Liver (tissue), 9 donors: ENCODE results near the gene VPS39. TPM values are rescaled to one million over a fixed set of nuclear protein-coding genes. Genes with fewer than 3 reads are reported as not detected.

Experiments used
- DNase-seq: peaks from one replicate; pipeline ENCODE4 v3.0.0-alpha.2; 2017; ENCODE audit warnings: low spot score
- H3K27ac ChIP-seq, 2 donors: one replicate each; pipeline ENCODE4 v1.7.0; 2013; ENCODE audit warnings: inconsistent platforms in 2 of 2, low read length in 2 of 2, control low read depth in 1 of 2, low read depth in 1 of 2, mild to moderate bottlenecking in 1 of 2
- H3K27me3 ChIP-seq, 4 donors: one replicate each; pipeline versions ENCODE4 v1.6.1 to v1.7.0; 2013; ENCODE audit warnings: low read length in 3 of 4, inconsistent platforms in 1 of 4, mild to moderate bottlenecking in 1 of 4, moderate library complexity in 1 of 4; ENCODE audit not compliant: control insufficient read depth in 4 of 4, insufficient read depth in 4 of 4
- H3K36me3 ChIP-seq, 4 donors: one replicate each; pipeline versions ENCODE4 v1.6.1 to v1.7.0; 2013; ENCODE audit warnings: low read length in 3 of 4, mild to moderate bottlenecking in 3 of 4, low read depth in 1 of 4, moderate library complexity in 1 of 4; ENCODE audit not compliant: control insufficient read depth in 4 of 4, insufficient read depth in 3 of 4
- H3K4me1 ChIP-seq, 4 donors: one replicate each; pipeline versions ENCODE4 v1.6.1 to v1.7.0; 2013; ENCODE audit warnings: low read length in 3 of 4, mild to moderate bottlenecking in 3 of 4, moderate library complexity in 1 of 4; ENCODE audit not compliant: control insufficient read depth in 4 of 4, insufficient read depth in 4 of 4
- H3K4me3 ChIP-seq, 3 donors: one replicate each; pipeline versions ENCODE4 v1.6.1 to v1.7.0; 2013; ENCODE audit warnings: low read length in 3 of 3, control low read depth in 1 of 3, low read depth in 1 of 3, mild to moderate bottlenecking in 1 of 3
- H3K9ac ChIP-seq, 2 donors: one replicate each; pipeline ENCODE4 v1.7.0; 2013; ENCODE audit warnings: low read length in 2 of 2, mild to moderate bottlenecking in 2 of 2, moderate library complexity in 2 of 2, control low read depth in 1 of 2, low read depth in 1 of 2
- H3K9me3 ChIP-seq, 4 donors: one replicate each; pipeline versions ENCODE4 v1.6.1 to v1.7.0; 2013; ENCODE audit warnings: low read length in 3 of 4; ENCODE audit not compliant: control insufficient read depth in 4 of 4
- EGR1 ChIP-seq, 2 donors: IDR thresholded peaks; 2 replicates each; pipeline ENCODE4 v1.6.1; 2016 to 2018; ENCODE audit warnings: antibody characterized with exemption in 2 of 2, low read depth in 2 of 2
- FOXA1 ChIP-seq: IDR thresholded peaks from 2 replicates; pipeline ENCODE4 v1.6.1; 2016; ENCODE audit warnings: antibody characterized with exemption
- FOXA2 ChIP-seq: IDR thresholded peaks from 2 replicates; pipeline ENCODE4 v1.6.1; 2016; ENCODE audit warnings: antibody characterized with exemption
- GABPA ChIP-seq, 2 donors: IDR thresholded peaks in 1 of 2; conservative IDR thresholded peaks in 1 of 2; 2 replicates each; pipeline ENCODE4 v1.6.1; 2016; ENCODE audit warnings: antibody characterized with exemption in 2 of 2, mild to moderate bottlenecking in 1 of 2, moderate library complexity in 1 of 2
- HNF4A ChIP-seq, 2 donors: conservative IDR thresholded peaks; 2 replicates each; pipeline ENCODE4 v1.6.1; 2016; ENCODE audit warnings: antibody characterized with exemption in 2 of 2, mild to moderate bottlenecking in 2 of 2
- HNF4G ChIP-seq: IDR thresholded peaks from 2 replicates; pipeline ENCODE4 v1.6.1; 2016; ENCODE audit warnings: antibody characterized with exemption
- JUND ChIP-seq, 2 donors: IDR thresholded peaks; 2 replicates each; pipeline ENCODE4 v1.6.1; 2016; ENCODE audit warnings: antibody characterized with exemption in 2 of 2
- NR2F2 ChIP-seq: IDR thresholded peaks from 2 replicates; pipeline ENCODE4 v1.6.1; 2016; ENCODE audit warnings: antibody characterized with exemption
- RAD21 ChIP-seq, 2 donors: IDR thresholded peaks; 2 replicates each; pipeline ENCODE4 v1.6.1; 2016; ENCODE audit warnings: antibody characterized with exemption in 2 of 2, mild to moderate bottlenecking in 2 of 2
- RXRA ChIP-seq, 2 donors: IDR thresholded peaks; 2 replicates each; pipeline ENCODE4 v1.6.1; 2017 to 2018; ENCODE audit warnings: antibody characterized with exemption in 2 of 2, mild to moderate bottlenecking in 1 of 2
- SP1 ChIP-seq: IDR thresholded peaks from 2 replicates; pipeline ENCODE4 v1.6.1; 2018; ENCODE audit warnings: antibody characterized with exemption, mild to moderate bottlenecking
- YY1 ChIP-seq: IDR thresholded peaks from 2 replicates; pipeline ENCODE4 v1.6.1; 2016; ENCODE audit warnings: antibody characterized with exemption, mild to moderate bottlenecking
- WGBS: extraction: QIAGEN DNeasy Blood & Tissue Kit; methylation state at CpG from one replicate; pipeline ENCODE4 v1.1.7; 2013; 5-methylcytosine and 5-hydroxymethylcytosine counted together
- polyA plus RNA-seq, 2 donors: library from polyadenylated mRNA; stranded (reverse) in 1 of 2; unstranded in 1 of 2; fragments of 200-250 nt in 1 of 2; fragments of >200 nt in 1 of 2; fragmentation: Nextera tagmentation in 1 of 2; extraction: Ambion mirVana in 1 of 2; gene quantifications; one replicate each; pipeline versions ENCODE4 v1.2.1 to v1.2.3, GENCODE V29; 2013 to 2015
- total RNA-seq, 2 donors: library from RNA; depleted of rRNA; stranded (reverse); fragments of >200 nt; gene quantifications; one replicate each; pipeline ENCODE4 v1.2.3, GENCODE V29; 2014
- TF ChIP-seq, protein P1 (sequence below): fragments of 150-350 bp; IDR thresholded peaks from 2 replicates; pipeline ENCODE4 v1.5.1; 2017; ENCODE audit warnings: improper control_type of control experiment, low read depth, low read length; ENCODE audit not compliant: missing input control
- TF ChIP-seq, protein P2 (sequence below): IDR thresholded peaks from 2 replicates; pipeline ENCODE4 v1.6.1; 2016; ENCODE audit warnings: antibody characterized with exemption
- TF ChIP-seq, protein P3 (sequence below): IDR thresholded peaks from 2 replicates; pipeline ENCODE4 v1.6.1; 2016; ENCODE audit warnings: antibody characterized with exemption
- TF ChIP-seq, protein P4 (sequence below): IDR thresholded peaks from 2 replicates; pipeline ENCODE4 v1.6.1; 2016; ENCODE audit warnings: antibody characterized with exemption
- TF ChIP-seq, protein P5 (sequence below): IDR thresholded peaks from 2 replicates; pipeline ENCODE4 v1.6.1; 2016; ENCODE audit warnings: antibody characterized with exemption, mild to moderate bottlenecking
- donor health status: healthy.
- donor health status: healthy.
- donor health status: healthy.
- donor health status: healthy.
- donor health status: healthy.

The VPS39 gene
- total and polyA plus RNA-seq, 4 donors: 11.1 to 41.2 (median 16.8) TPM

DNA sequence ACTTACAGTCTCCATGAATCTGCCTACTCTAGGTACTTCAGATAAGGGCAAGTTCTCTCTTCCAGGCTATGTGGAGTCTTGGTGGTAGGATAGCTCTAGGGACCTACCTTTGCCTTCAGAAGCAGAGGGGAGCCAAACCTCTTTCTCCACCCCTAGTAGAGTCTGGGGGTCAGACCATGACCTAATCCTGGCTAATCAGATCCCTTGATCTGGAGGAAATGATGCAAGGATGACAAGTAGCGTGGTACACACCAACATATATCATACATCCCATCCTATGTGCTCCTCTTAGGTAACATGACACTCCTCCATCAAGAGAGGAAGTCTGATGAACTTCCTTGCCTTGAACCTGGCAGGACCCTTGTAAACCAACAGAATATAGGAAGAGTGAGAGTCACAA, 36.3 kb downstream of the VPS39 start:
- Histone ChIP-seq H3K27ac (no peak overlapping the region), H3K4me1 (no peaks in the 10 kb centered on the region), H3K36me3 (peaks cover 19 to 58% (median 50%) of the 10 kb centered on the region in 4 donors), H3K27me3 (no peaks in the 10 kb centered on the region), H3K4me3 (no peak overlapping the region), H3K9me3 (no peaks in the 10 kb centered on the region), H3K9ac (no peak overlapping the region)
- no peak for TF ChIP-seq RXRA (IDR thresholded peaks at IDR 0.05)
- TF ChIP-seq, protein P1, sequence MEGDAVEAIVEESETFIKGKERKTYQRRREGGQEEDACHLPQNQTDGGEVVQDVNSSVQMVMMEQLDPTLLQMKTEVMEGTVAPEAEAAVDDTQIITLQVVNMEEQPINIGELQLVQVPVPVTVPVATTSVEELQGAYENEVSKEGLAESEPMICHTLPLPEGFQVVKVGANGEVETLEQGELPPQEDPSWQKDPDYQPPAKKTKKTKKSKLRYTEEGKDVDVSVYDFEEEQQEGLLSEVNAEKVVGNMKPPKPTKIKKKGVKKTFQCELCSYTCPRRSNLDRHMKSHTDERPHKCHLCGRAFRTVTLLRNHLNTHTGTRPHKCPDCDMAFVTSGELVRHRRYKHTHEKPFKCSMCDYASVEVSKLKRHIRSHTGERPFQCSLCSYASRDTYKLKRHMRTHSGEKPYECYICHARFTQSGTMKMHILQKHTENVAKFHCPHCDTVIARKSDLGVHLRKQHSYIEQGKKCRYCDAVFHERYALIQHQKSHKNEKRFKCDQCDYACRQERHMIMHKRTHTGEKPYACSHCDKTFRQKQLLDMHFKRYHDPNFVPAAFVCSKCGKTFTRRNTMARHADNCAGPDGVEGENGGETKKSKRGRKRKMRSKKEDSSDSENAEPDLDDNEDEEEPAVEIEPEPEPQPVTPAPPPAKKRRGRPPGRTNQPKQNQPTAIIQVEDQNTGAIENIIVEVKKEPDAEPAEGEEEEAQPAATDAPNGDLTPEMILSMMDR: no peak
- TF ChIP-seq, protein P2, sequence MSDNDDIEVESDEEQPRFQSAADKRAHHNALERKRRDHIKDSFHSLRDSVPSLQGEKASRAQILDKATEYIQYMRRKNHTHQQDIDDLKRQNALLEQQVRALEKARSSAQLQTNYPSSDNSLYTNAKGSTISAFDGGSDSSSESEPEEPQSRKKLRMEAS: no peak
- no peak for TF ChIP-seq JUND (IDR thresholded peaks at IDR 0.05)
- TF ChIP-seq EGR1 (IDR thresholded peaks at IDR 0.05; ENCODE audit: low read depth in 2 of 2): no peak
- TF ChIP-seq SP1: no peak
- no peak for TF ChIP-seq HNF4A (conservative IDR thresholded peaks at IDR 0.05)
- no peak for TF ChIP-seq RAD21 (IDR thresholded peaks at IDR 0.05)
- no peak for TF ChIP-seq FOXA1
- no peak for TF ChIP-seq NR2F2
- no peak for TF ChIP-seq YY1
- no peak for TF ChIP-seq GABPA (IDR thresholded peaks at IDR 0.05 in 1 of 2, conservative IDR thresholded peaks at IDR 0.05 in 1 of 2)
- TF ChIP-seq FOXA2: no peak
- TF ChIP-seq, protein P3, sequence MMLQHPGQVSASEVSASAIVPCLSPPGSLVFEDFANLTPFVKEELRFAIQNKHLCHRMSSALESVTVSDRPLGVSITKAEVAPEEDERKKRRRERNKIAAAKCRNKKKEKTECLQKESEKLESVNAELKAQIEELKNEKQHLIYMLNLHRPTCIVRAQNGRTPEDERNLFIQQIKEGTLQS: no peak
- no peak for DNase-seq
- WGBS: 91% methylated on average over 1 of the region's 1 CpG

DNA sequence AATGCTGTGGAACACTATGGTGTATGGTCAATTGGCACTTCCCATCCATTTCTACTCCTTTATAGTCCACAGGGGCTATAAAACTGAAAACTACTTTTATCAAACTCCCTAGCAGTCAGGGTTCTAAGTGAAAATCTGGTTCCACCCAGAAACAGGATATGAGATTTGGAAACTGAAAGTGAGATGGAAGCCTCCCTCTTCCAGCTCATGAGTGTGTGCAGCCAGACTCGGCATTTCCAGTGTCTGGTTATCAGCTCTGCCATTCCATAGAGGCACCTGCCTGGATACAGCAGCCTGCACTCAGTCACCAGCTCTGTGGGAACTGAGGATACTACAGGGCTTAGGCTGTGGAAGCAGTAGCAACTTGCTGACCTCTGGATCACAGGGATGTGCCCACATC, 37.0 kb downstream of the VPS39 start:
- Histone ChIP-seq H3K9me3 (no peaks in the 10 kb centered on the region), H3K27ac (no peak overlapping the region), H3K4me1 (no peaks in the 10 kb centered on the region), H3K4me3 (no peak overlapping the region), H3K27me3 (no peaks in the 10 kb centered on the region), H3K9ac (no peak overlapping the region), H3K36me3 (peaks cover 23 to 62% (median 57%) of the 10 kb centered on the region in 4 donors)
- DNase-seq: no peak
- 60% methylated on average over 1 of the region's 1 CpG for WGBS
- TF ChIP-seq, protein P4, sequence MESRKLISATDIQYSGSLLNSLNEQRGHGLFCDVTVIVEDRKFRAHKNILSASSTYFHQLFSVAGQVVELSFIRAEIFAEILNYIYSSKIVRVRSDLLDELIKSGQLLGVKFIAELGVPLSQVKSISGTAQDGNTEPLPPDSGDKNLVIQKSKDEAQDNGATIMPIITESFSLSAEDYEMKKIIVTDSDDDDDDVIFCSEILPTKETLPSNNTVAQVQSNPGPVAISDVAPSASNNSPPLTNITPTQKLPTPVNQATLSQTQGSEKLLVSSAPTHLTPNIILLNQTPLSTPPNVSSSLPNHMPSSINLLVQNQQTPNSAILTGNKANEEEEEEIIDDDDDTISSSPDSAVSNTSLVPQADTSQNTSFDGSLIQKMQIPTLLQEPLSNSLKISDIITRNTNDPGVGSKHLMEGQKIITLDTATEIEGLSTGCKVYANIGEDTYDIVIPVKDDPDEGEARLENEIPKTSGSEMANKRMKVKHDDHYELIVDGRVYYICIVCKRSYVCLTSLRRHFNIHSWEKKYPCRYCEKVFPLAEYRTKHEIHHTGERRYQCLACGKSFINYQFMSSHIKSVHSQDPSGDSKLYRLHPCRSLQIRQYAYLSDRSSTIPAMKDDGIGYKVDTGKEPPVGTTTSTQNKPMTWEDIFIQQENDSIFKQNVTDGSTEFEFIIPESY: no peak
- TF ChIP-seq HNF4G: no peak
- TF ChIP-seq, protein P5, sequence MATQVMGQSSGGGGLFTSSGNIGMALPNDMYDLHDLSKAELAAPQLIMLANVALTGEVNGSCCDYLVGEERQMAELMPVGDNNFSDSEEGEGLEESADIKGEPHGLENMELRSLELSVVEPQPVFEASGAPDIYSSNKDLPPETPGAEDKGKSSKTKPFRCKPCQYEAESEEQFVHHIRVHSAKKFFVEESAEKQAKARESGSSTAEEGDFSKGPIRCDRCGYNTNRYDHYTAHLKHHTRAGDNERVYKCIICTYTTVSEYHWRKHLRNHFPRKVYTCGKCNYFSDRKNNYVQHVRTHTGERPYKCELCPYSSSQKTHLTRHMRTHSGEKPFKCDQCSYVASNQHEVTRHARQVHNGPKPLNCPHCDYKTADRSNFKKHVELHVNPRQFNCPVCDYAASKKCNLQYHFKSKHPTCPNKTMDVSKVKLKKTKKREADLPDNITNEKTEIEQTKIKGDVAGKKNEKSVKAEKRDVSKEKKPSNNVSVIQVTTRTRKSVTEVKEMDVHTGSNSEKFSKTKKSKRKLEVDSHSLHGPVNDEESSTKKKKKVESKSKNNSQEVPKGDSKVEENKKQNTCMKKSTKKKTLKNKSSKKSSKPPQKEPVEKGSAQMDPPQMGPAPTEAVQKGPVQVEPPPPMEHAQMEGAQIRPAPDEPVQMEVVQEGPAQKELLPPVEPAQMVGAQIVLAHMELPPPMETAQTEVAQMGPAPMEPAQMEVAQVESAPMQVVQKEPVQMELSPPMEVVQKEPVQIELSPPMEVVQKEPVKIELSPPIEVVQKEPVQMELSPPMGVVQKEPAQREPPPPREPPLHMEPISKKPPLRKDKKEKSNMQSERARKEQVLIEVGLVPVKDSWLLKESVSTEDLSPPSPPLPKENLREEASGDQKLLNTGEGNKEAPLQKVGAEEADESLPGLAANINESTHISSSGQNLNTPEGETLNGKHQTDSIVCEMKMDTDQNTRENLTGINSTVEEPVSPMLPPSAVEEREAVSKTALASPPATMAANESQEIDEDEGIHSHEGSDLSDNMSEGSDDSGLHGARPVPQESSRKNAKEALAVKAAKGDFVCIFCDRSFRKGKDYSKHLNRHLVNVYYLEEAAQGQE: no peak
- TF ChIP-seq, protein P3: no peak
- no peak for TF ChIP-seq SP1
- TF ChIP-seq RXRA (IDR thresholded peaks at IDR 0.05): no peak
